ENCODE data around the gene HTR1D. TPM values are rescaled to one million over a fixed set of nuclear protein-coding genes. Genes with fewer than 3 reads are reported as not detected.

HTR1D gene
- total RNA-seq, 1 experiment from 2014 or later = 3.5 TPM

DNA sequence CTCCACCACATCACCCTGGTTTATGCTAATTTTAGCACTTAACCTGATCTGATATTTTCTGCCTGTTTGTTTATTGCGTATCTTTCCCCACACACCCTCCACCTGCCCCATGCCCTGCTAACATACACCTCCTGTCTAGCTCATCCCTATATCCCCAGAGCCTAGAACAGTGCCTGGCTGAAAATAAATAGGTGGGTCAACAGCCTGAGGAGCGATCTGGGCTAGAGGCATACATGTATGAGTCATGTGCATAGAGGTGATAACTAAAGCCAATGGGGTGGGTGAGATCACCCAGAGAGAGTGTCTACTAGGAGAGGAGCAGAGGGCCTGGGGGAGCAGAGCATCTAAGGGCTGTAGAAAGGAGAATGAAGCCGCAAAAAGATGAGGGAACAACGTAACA lies 2.7 kb downstream of the HTR1D start (continued):
- TF ChIP-seq, protein P1, sequence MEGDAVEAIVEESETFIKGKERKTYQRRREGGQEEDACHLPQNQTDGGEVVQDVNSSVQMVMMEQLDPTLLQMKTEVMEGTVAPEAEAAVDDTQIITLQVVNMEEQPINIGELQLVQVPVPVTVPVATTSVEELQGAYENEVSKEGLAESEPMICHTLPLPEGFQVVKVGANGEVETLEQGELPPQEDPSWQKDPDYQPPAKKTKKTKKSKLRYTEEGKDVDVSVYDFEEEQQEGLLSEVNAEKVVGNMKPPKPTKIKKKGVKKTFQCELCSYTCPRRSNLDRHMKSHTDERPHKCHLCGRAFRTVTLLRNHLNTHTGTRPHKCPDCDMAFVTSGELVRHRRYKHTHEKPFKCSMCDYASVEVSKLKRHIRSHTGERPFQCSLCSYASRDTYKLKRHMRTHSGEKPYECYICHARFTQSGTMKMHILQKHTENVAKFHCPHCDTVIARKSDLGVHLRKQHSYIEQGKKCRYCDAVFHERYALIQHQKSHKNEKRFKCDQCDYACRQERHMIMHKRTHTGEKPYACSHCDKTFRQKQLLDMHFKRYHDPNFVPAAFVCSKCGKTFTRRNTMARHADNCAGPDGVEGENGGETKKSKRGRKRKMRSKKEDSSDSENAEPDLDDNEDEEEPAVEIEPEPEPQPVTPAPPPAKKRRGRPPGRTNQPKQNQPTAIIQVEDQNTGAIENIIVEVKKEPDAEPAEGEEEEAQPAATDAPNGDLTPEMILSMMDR (IDR thresholded peaks at IDR 0.05 in 2 of 3, conservative IDR thresholded peaks at IDR 0.05 in 1 of 3; ENCODE audit: borderline replicate concordance in 1 of 3, insufficient read depth in 1 of 3, low read depth in 2 of 3, low read length in 2 of 3) = no peak
- TF ChIP-seq SP1 (IDR thresholded peaks at IDR 0.05; ENCODE audit: low read depth) = no peak

DNA sequence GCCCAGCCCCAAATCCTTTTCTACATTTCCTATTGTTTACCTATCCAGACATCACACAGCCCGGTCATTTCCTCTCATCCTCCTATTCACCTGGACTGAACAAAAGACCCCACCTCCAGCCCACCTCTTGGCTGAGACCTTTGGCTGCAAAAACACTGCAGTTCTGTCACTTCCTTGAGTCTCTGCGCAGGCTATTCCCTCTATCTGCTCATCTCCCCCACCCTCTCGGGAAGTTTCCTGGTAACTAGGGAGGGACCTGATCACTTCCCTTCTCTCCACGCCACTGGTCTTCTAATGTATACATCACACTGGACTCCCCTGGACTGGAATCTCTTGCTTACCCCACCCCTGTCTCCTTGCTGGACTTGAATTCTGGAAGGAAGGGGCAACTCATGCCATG lies 5.3 kb downstream of the HTR1D start:
- TF ChIP-seq RAD21 (IDR thresholded peaks at IDR 0.05; ENCODE audit: low read depth) (no peak), TCF7L2 (IDR thresholded peaks at IDR 0.05; ENCODE audit: borderline replicate concordance, extremely low read depth, insufficient read depth, insufficient read length) (no peak)
- TF ChIP-seq, protein P2, sequence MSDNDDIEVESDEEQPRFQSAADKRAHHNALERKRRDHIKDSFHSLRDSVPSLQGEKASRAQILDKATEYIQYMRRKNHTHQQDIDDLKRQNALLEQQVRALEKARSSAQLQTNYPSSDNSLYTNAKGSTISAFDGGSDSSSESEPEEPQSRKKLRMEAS (IDR thresholded peaks at IDR 0.05) = no peak
- POLR2A ChIA-PET = no interaction called here
- H3K4me3 ChIP-seq (replicated peaks in 1 of 2; ENCODE audit: low read depth in 1 of 2, low read length in 2 of 2) = no peak overlapping the region
- no peaks in the 10 kb centered on the region for H3K9me3 ChIP-seq (ENCODE audit: control insufficient read depth in 1 of 2, insufficient read depth in 1 of 2, low read depth in 1 of 2, low read length in 2 of 2)
- H3K4me1 ChIP-seq (ENCODE audit: control insufficient read depth in 1 of 2, insufficient read depth in 2 of 2, low read length in 2 of 2) = peaks cover 12 to 53% of the 10 kb centered on the region in 2 experiments
- no peak for DNase-seq (ENCODE audit: low read depth, low spot score)
- no peak overlapping the region for H3K27ac ChIP-seq (ENCODE audit: low read depth, low read length)
- no peak overlapping the region for H3K9ac ChIP-seq (ENCODE audit: low read length)
- H3K36me3 ChIP-seq (ENCODE audit: control insufficient read depth in 1 of 2, insufficient read depth in 2 of 2, low read length in 2 of 2) = no peaks in the 10 kb centered on the region
- CTCF ChIA-PET = no interaction called here
- H2AFZ ChIP-seq (ENCODE audit: low read depth, low read length, poor library complexity, severe bottlenecking) = no peak overlapping the region
- no peak for ATAC-seq
- no peaks in the 10 kb centered on the region for H3K9me2 ChIP-seq (ENCODE audit: insufficient read depth)
- H3K79me2 ChIP-seq (ENCODE audit: insufficient read depth, low read length) = no peaks in the 10 kb centered on the region
- intact Hi-C loops (cut with micrococcal nuclease) = loop anchor here (10.0 kb wide), 1 partner anchor 323 kb away; the partner anchor contains the start of gene E2F2
- no peaks in the 10 kb centered on the region for H4K20me1 ChIP-seq (ENCODE audit: insufficient read depth)
- no TSS peak for BruUV-seq (replicated peaks)
- RAD21 ChIA-PET (ENCODE audit: low non-redundant PET in 1 of 2, low total read pairs in 2 of 2, uncharacterized antibody in 2 of 2, unreplicated experiment in 2 of 2) = no interaction called here
- no peaks in the 10 kb centered on the region for H3K27me3 ChIP-seq (ENCODE audit: insufficient read depth, low read length)
- H3K4me2 ChIP-seq (ENCODE audit: low read length) = no peak overlapping the region
